Esophagus squamous epithelium (tissue), 5 donors: ENCODE data around the gene TUBAL3. TPM values are rescaled to one million over a fixed set of nuclear protein-coding genes. Genes with fewer than 3 reads are reported as not detected.
A peak's percentile ranks its signal among the peaks of the same experiment; 100 is the strongest.

Experiments used
- DNase-seq: peaks from one replicate; lab custom pipeline; 2025; lab: John Stamatoyannopoulos, UW
- H3K27ac ChIP-seq, 4 donors: fragments of 200-600 bp; sonication (generic); one replicate each; pipeline ENCODE4 v1.5.1; 2016 to 2019; ENCODE audit warnings: mild to moderate bottlenecking in 1 of 4
- H3K27me3 ChIP-seq, 4 donors: fragments of 200-600 bp; sonication (generic); 1 replicate in 3 of 4; 2 replicates in 1 of 4; pipeline versions ENCODE4 v1.5.1 to v1.6.0; 2017 to 2021; ENCODE audit warnings: antibody characterized with exemption in 1 of 4
- H3K36me3 ChIP-seq, 3 donors: fragments of 200-600 bp; sonication (generic); one replicate each; pipeline ENCODE4 v1.5.1; 2016 to 2019
- H3K4me1 ChIP-seq, 3 donors: fragments of 200-600 bp; sonication (generic); one replicate each; pipeline ENCODE4 v1.5.1; 2017 to 2019
- H3K4me3 ChIP-seq, 4 donors: fragments of 200-600 bp; sonication (generic); 1 replicate in 3 of 4; 2 replicates in 1 of 4; pipeline ENCODE4 v1.5.1; 2016 to 2019; ENCODE audit warnings: mild to moderate bottlenecking in 2 of 4, moderate library complexity in 1 of 4
- H3K9me3 ChIP-seq, 3 donors: fragments of 200-600 bp; sonication (generic); one replicate each; pipeline ENCODE4 v1.5.1; 2016 to 2019
- POLR2A ChIP-seq, 4 donors: fragments of 450-650 bp; IDR thresholded peaks; one replicate each; pipeline ENCODE4 v1.6.1; 2017; ENCODE audit warnings: antibody characterized with exemption in 4 of 4, mild to moderate bottlenecking in 4 of 4, moderate library complexity in 3 of 4
- WGBS, 2 donors: methylation state at CpG; one replicate each; pipeline ENCODE4 v1.1.5; 2018; 5-methylcytosine and 5-hydroxymethylcytosine counted together
- intact Hi-C: fragments of 100-400 bp; cut with DNase I; formaldehyde crosslinking; loops from one replicate; pipeline ENCODE4 v1.15.0; 2022
- total RNA-seq, 4 donors: library from RNA; depleted of rRNA; stranded (reverse); fragments of >200 nt; gene quantifications; one replicate each; pipeline ENCODE4 v1.1.0, GENCODE V29; 2016
- TF ChIP-seq, protein P1 (sequence below), 6 experiments: fragments of 450-650 bp in 4 of 6; fragments of 200-600 bp in 2 of 6; sonication (generic) in 2 of 6; IDR thresholded peaks; one replicate each; pipeline ENCODE4 v1.5.1; 2016 to 2019; ENCODE audit warnings: antibody characterized with exemption in 6 of 6, mild to moderate bottlenecking in 4 of 6, moderate library complexity in 4 of 6
- donor health status: DM: yes; HTN: yes; CAD: no.

TUBAL3 gene
- under 1 TPM in 2 of 4 donors, not detected in 2; 0.19 TPM for total RNA-seq

DNA sequence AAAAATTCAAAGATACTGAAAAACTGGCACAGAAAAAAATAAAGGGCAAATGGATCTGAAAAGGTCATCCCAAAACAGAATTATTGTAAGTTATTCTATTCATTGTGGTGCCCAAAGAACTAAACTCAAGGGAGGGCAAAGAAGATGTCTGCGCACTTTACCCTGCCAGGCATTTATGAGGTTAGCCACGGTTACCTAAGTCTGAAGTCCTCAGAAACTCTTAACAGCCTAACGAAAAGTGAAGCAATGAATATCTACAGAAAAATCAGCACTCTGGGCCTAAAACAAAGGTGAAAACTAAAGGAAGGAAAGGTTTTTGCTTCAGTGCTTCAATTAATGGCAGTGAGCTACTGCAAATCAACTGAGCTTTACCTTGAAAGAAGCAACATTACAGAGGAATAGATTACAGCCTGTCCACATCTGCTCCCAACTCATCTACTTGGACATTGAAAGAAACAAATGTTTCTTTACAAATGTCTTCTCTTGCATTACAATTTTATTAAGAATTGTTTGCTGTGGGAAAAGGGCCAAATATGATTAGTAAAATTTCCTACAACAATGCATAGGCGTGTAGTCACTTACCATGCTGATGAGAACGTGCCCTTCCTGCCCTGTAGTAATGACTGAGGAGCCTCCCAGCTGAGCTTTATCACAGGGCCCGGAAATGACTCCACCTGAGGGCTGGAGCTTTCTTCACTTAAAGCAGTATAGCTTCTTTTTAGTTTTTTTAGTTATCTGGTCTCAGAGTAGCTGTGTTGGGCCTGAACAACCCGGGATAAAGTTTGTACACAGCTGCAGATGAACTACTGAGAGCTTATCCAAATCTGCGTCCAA lies at the start of gene TUBAL3:
Gene TUBAL3, minus strand, starts transcription at position 621 of the 834 bp plus-strand sequence. Its CDS starts 36 bp downstream, at position 585.
- no peaks in the 10 kb centered on the region for H3K36me3 ChIP-seq
- H3K4me1 ChIP-seq: peaks cover 0 to 10% (median 0%) of the 10 kb centered on the region in 3 donors
- 54 to 67% methylated on average over 8 of the region's 8 CpGs for WGBS, 2 donors
- peaks cover 0 to 2% (median 0%) of the 10 kb centered on the region in 4 donors for H3K27me3 ChIP-seq
- TF ChIP-seq POLR2A (IDR thresholded peaks at IDR 0.05): no peak
- TF ChIP-seq, protein P1, sequence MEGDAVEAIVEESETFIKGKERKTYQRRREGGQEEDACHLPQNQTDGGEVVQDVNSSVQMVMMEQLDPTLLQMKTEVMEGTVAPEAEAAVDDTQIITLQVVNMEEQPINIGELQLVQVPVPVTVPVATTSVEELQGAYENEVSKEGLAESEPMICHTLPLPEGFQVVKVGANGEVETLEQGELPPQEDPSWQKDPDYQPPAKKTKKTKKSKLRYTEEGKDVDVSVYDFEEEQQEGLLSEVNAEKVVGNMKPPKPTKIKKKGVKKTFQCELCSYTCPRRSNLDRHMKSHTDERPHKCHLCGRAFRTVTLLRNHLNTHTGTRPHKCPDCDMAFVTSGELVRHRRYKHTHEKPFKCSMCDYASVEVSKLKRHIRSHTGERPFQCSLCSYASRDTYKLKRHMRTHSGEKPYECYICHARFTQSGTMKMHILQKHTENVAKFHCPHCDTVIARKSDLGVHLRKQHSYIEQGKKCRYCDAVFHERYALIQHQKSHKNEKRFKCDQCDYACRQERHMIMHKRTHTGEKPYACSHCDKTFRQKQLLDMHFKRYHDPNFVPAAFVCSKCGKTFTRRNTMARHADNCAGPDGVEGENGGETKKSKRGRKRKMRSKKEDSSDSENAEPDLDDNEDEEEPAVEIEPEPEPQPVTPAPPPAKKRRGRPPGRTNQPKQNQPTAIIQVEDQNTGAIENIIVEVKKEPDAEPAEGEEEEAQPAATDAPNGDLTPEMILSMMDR (IDR thresholded peaks at IDR 0.05): no peak
- H3K27ac ChIP-seq: peak within 1 kb of the TSS in 2 of 4 donors; percentile 33 to 59
- no peaks in the 10 kb centered on the region for H3K9me3 ChIP-seq
- intact Hi-C loops: no loop called here
- H3K4me3 ChIP-seq: no peak within 1 kb of the TSS
- no peak for DNase-seq

DNA sequence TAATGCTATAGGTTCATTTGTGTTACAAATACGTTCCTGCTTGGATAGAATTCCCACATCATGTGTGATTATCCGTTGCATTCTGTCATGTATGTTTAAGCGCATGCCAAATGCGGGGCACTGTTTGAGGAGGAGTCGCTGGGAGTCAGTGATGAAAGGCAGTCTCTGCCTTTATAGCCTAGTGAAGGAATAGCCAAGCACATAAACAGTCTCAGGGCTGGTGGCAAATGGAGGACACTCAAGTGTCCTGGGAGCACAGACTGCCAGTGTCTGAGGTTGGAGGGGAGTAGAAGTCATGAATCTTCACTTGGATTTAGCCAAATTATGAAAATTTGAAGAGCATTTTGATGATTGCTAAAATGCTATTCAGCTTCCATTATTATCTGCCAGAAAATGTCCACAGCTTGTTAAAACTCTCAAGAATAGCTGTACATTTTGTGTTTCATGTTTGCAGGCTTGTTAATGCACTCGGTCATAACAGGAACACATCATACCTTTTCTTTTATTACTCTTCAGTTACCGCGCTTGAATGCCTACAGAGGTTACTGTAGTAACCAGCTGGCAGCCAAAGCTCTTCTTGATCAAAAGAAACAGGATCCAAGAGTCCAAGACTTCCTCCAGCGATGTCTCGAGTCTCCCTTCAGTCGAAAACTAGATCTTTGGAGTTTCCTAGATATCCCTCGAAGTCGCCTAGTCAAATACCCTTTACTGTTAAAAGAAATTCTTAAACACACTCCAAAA lies 49.3 kb upstream of the TUBAL3 start:
- H3K4me3 ChIP-seq: no peak overlapping the region
- no peaks in the 10 kb centered on the region for H3K27me3 ChIP-seq
- no peak for DNase-seq
- peaks cover 9 to 74% (median 26%) of the 10 kb centered on the region in 3 donors for H3K36me3 ChIP-seq
- no peaks in the 10 kb centered on the region for H3K9me3 ChIP-seq
- H3K27ac ChIP-seq: peak overlapping the region in 1 of 4 donors; percentile 5
- 78 to 83% methylated on average over 13 of the region's 13 CpGs for WGBS, 2 donors
- peaks cover 0 to 29% (median 0%) of the 10 kb centered on the region in 3 donors for H3K4me1 ChIP-seq
- intact Hi-C loops: no loop called here
- TF ChIP-seq, protein P1 (IDR thresholded peaks at IDR 0.05): no peak
- no peak for TF ChIP-seq POLR2A (IDR thresholded peaks at IDR 0.05)

DNA sequence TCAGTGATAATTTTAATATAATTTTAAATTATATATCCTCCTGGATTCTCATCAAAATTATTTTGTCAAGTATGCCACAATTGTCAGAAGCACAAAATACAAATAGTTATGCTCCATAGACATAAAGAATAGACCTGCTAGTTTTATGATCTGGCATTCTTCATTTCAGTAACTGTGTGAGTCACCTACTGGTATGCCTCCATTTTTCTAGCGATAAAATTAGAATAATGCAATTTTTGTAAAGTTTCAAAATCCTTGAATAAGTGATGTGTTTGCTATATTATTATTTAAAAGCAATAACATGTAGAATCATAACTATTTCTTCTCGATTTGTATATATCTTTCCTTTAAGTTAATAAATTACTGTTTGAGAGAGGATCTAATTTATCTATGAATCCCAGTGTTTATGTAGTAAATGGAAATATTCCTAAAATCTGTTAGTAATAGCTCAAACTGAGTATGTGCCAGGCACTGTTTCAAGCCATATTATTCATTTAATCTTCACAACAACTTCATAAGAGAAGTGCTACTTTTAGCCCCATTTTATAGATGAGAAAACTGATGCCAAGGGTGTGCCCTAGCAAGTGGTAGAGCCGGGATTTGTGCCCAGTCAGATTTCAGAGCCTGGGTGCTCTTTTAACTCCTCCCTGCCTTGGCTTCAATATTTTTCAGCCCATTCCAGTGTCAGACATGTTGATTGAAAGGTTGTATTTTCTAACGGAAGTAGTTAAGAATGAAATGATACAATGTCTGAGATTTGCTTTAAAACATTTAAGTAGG lies 46.2 kb upstream of the TUBAL3 start:
- no peaks in the 10 kb centered on the region for H3K27me3 ChIP-seq
- intact Hi-C loops: no loop called here
- H3K36me3 ChIP-seq: peaks cover 6 to 43% (median 15%) of the 10 kb centered on the region in 3 donors
- peak overlapping the region in 2 of 4 donors; percentile 42 to 57 for H3K4me3 ChIP-seq
- DNase-seq: no peak
- H3K9me3 ChIP-seq: no peaks in the 10 kb centered on the region
- peak overlapping the region in 2 of 4 donors; percentile 87 to 90 for H3K27ac ChIP-seq
- 48 to 57% methylated on average over 4 of the region's 4 CpGs for WGBS, 2 donors
- peaks cover 0 to 37% (median 3%) of the 10 kb centered on the region in 3 donors for H3K4me1 ChIP-seq
- TF ChIP-seq, protein P1 (IDR thresholded peaks at IDR 0.05): no peak
- TF ChIP-seq POLR2A (IDR thresholded peaks at IDR 0.05): no peak

DNA sequence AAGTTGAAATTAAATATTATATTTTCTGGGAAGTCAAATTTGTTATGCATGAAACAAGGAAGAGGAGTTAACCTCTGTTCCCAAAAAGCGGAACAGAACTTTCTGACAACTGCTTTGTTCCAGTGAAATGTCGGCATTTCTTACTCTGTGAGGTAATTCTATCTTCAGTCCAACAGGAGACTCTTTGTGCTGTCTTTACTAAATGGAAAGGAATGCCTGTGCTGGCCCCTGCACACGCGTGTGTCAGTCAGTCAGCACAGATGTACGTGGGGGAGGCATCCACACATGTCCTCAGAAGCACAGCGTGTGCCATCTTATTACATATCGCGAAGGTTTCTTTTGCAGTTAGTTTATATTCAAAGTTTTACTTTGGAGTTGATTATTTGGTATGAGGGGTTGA lies 45.2 kb upstream of the TUBAL3 start:
- no peak for TF ChIP-seq POLR2A (IDR thresholded peaks at IDR 0.05)
- TF ChIP-seq, protein P1 (IDR thresholded peaks at IDR 0.05): peak in 2 of 6 experiments; percentile 22 to 37
- Histone ChIP-seq H3K27ac (peak overlapping the region; percentile 38 to 90 (median 84)), H3K4me3 (peak overlapping the region; percentile 49 to 74 (median 59)), H3K9me3 (no peaks in the 10 kb centered on the region), H3K36me3 (peaks cover 6 to 33% (median 8%) of the 10 kb centered on the region in 3 donors), H3K4me1 (peaks cover 0 to 47% (median 4%) of the 10 kb centered on the region in 3 donors), H3K27me3 (no peaks in the 10 kb centered on the region)
- no peak for DNase-seq
- WGBS, 2 donors: 24 to 38% methylated on average over 8 of the region's 8 CpGs
- intact Hi-C loops: no loop called here
